HG02623 (cell line): Measurements from ENCODE around the gene ENTREP1.

Experiments used
- ATAC-seq: cut with Tn5 transposase; IDR thresholded peaks from one replicate; pipeline ENCODE4 v1.9.1; 2021; ENCODE audit warnings: moderate library complexity; ENCODE audit not compliant: unreplicated experiment

The ENTREP1 gene

GRCh38 chr9:69319324-69320025, 5.5 kb upstream of the ENTREP1 start:
- ATAC-seq = no peak

DNA sequence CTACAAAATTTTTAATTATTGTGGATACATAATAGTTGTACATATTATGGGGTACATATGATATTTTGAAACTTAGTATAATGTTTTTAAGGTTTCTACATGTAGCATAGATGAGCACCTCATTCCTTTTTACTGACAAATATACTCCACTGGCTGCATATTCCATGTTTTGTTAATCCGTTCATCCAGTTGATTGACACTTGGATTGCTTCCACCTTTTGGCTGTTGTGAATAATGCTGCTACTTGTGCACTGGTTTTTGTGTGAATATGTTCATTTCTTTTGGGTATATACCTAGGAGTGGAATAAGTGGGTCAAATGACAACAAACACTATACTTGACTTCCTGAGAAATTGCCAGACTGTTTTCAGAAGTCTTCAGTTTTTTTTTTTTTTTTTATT, 2.8 kb upstream of the ENTREP1 start:
- ATAC-seq = no peak

GRCh38 chr9:69323861-69324260, 1.2 kb upstream of the ENTREP1 start:
- no peak for ATAC-seq

GRCh38 chr9:69325409-69326212, 596 bp downstream of the ENTREP1 start:
- no peak for ATAC-seq

GRCh38 chr9:69326261-69326660, 1.2 kb downstream of the ENTREP1 start:
- ATAC-seq = no peak

DNA sequence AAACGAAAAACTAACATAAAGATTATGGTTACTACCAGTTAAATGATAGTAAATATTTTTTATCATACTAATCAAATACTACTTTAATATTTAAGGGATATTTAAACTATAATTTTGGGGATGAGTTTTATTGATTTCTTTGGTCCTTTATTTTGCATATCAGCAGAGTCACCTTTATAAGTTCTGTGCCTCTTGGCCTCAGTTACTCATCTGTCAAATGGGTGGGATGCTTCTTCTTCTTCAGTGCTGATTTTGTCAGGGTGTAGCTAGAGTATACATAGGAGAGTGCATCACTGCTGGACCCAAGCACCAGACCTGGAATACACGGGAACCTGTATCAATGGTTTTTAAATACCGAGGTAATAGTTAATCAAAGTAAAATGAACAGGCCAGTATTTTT, 5.6 kb downstream of the ENTREP1 start:
- ATAC-seq = no peak

- no peak for ATAC-seq
Observed at GRCh38 chr9:69331444-69331843, 6.4 kb downstream of the ENTREP1 start.

GRCh38 chr9:69332067-69332685, 7.2 kb downstream of the ENTREP1 start:
- ATAC-seq = no peak

GRCh38 chr9:69333716-69334115, 8.7 kb downstream of the ENTREP1 start:
- ATAC-seq = no peak

DNA sequence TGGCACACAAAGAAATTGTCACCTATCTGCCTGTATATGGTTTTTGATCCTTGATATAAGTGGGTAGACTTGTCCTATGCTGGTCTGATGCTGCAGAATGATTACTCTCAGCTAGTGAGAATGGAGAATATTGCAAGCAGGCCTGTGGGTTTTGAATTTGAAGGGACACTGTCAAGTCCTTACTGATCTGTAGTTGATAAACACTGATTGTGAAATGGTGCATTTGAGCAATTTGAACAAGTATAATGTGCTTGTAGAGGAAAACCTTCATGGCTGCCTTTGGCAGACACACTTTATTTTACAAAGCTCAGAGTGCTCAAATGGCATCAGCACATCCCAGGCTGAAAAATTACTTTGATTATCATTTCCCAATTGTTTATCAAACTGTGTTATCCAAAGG, 9.3 kb downstream of the ENTREP1 start:
- no peak for ATAC-seq

DNA sequence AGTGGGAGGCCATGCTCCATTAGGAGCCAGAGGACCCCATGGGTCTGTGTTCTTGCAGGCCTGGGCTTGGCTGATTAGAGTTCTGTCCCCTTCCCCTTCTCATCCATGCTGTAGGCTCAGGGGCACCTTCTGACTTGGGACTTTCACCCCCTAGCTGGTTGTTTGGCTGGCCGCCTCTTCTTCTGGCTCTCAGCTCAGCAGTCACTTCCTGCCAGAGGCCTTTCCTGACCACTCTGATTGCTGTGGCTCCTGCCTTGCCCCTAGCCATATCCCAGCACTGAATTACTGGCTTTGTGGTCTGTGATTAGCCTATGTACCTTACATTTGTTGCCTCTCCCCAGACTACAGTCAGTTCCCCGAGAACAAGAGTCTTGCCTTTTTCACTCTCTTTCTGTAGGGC, 14.6 kb downstream of the ENTREP1 start:
- ATAC-seq = no peak

DNA sequence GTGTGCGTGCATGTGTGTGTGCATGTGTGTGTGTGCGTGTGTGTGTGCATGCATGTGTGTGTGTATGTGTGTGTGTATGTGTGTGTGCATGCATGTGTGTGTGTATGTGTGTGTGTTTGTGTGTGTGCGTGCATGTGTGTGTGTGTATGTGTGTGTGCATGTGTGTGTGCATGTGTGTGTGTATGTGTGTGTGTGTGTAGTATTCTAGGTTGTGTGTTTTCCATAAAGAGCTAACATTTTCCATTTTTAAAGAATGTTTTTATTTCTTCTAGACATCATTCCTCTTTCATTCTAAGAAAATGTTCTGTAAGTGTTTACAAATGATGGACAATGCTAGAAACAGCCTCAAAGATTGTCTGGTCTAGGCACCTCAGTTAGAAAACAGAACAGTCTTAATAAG, 15.6 kb downstream of the ENTREP1 start:
- no peak for ATAC-seq

DNA sequence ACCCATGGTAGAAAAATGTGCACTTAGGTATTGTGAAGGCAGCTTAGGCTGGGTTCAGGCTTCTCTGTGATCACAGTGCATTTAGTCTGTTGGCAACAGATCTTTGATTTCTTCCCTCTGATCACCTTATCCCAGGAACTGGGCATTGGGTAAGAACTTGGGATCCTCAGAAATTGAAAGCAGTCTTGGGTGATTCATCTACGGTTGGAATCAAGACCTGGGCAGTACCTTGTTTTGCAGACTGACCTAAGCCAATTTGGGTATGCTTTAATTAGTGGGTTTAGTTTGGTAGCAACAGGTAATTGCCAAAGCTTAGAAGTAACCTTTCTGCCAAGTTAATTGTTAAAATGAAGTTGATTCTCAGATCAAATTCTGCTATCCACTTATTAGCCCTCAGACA, 17.8 kb downstream of the ENTREP1 start:
- ATAC-seq = no peak

- no peak for ATAC-seq
Observed at GRCh38 chr9:69344459-69344858, 19.4 kb downstream of the ENTREP1 start.

GRCh38 chr9:69346596-69347390, 21.8 kb downstream of the ENTREP1 start:
- ATAC-seq = no peak

DNA sequence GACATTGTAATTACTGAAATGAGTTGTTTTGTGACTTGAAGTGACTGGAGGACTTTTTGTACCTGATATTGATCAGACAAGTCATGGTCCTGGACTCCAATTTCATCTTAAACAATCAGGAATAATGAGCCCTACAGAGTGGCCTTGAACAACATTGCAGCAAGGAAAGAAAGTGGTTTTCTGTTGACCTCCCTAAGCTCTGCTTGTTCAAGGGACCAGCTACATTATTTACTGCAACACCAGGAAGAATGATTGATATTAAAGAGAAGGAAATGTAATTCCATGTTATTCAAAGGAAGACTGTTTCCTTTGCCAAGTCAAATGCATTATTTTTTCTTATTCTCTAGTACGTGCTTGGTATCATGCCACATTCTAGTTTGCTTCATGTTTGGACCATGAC, 22.6 kb downstream of the ENTREP1 start:
- ATAC-seq = no peak

DNA sequence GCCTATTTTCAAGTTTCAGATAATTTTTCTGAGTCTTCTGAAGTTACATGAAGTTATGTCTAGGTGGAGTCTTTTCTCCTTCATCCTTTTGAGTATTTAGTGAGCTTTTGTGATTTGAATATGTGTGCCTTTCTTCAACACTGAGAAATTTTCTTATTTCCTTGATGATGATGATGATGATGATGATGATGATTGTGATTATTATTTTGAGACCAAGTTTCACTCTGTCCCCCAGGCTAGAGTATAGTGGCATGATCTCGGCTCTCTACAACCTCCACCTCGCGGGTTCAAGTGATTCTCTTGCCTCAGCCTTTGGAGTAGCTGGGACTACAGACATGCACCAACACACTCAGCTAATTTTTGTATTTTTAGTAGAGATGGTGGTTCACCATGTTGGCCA, 26.2 kb downstream of the ENTREP1 start:
- no peak for ATAC-seq

GRCh38 chr9:69355232-69355631, 30.2 kb downstream of the ENTREP1 start:
- no peak for ATAC-seq

DNA sequence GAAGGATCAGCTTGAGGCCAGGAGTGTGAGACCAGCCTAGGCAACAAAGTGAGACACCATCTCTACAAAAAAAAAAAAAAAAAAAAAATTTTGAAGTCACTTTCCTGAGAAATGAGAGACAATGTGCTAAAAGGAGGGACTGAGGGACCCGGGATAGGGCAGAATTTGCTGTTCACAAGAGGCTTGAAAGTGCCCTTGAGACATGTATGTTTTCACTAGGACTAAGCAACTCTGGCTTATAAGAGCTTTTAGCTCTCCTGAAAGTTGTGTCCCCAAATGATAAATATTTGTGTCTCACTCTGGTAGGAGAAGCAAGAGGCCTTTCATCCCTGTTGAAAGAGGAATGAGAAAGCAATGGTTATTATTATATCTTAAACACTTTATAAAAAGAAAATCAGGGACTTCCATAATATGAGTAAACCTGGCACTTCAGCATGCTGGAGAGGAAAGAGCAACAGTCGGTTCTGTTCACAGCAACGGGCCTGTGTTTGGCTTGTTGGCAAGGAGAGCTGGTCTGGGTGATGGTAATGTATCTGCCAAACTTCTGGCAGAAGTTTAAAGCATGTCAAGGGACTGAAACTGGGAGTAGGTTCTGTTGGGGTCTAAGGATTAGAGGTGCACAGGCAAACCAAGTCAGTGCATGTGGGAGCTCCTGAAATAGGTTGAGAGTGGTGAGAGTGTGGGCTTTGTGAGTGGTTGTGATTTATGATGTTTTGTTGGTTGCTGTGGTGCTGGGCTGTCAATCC, 32.2 kb downstream of the ENTREP1 start:
- no peak for ATAC-seq

GRCh38 chr9:69357821-69358220, 32.8 kb downstream of the ENTREP1 start:
- no peak for ATAC-seq

DNA sequence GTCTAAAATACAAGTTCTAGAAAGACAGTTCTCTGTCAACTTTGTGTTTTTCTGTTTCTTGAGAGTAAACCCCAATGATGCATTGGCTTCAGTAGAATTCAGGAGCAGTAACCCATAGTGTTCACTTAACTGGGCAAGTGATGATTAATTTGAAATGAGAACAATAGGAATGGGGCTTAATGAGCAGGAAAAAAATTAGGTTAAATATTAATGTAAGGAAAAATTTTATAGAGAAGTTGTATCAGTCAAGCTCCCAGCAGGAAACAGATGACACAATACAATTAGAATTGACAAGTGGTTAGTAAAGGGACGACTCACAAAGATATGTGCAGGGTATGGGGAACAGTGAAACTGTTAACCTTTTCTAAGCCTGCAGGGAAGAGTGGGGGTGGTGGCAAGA, 38.2 kb downstream of the ENTREP1 start:
- no peak for ATAC-seq
